KOPT-K1 (cell line): ENCODE results near the gene RNH1.
A peak's percentile ranks its signal among the peaks of the same experiment; 100 is the strongest.

Experiments
- H3K27ac ChIP-seq: fragments of 200-600 bp; sonication (generic); 2 replicates; pipeline ENCODE4 v1.5.1; 2016; ENCODE audit warnings: antibody characterized with exemption, mild to moderate bottlenecking, low read depth, low read length; ENCODE audit not compliant: poor library complexity, severe bottlenecking
- H3K36me3 ChIP-seq: fragments of 200-600 bp; sonication (generic); 2 replicates; pipeline ENCODE4 v1.5.1; 2017; ENCODE audit warnings: antibody characterized with exemption, mild to moderate bottlenecking, low read length, moderate library complexity; ENCODE audit not compliant: insufficient read depth
- H3K9me3 ChIP-seq: fragments of 200-600 bp; sonication (generic); 2 replicates; pipeline ENCODE4 v1.5.1; 2017; ENCODE audit warnings: antibody characterized with exemption, low read length, mild to moderate bottlenecking; ENCODE audit not compliant: insufficient read depth, poor library complexity, severe bottlenecking

RNH1 gene

GRCh38 chr11:514606-515005, 7.6 kb upstream of the RNH1 start:
- Histone ChIP-seq H3K36me3 (peaks cover 11% of the 10 kb centered on the region), H3K9me3 (peaks cover 12% of the 10 kb centered on the region), H3K27ac (no peak overlapping the region)

- peaks cover 12% of the 10 kb centered on the region for H3K9me3 ChIP-seq
- peaks cover 26% of the 10 kb centered on the region for H3K36me3 ChIP-seq
- no peak overlapping the region for H3K27ac ChIP-seq
Observed at GRCh38 chr11:512761-513595, 5.9 kb upstream of the RNH1 start.

- Histone ChIP-seq H3K9me3 (no peaks in the 10 kb centered on the region), H3K27ac (no peak overlapping the region), H3K36me3 (peaks cover 27% of the 10 kb centered on the region)
Observed at GRCh38 chr11:508956-509355, 1.9 kb upstream of the RNH1 start.

GRCh38 chr11:507727-508515, 879 bp upstream of the RNH1 start:
- H3K36me3 ChIP-seq = peaks cover 27% of the 10 kb centered on the region
- H3K27ac ChIP-seq = no peak overlapping the region
- H3K9me3 ChIP-seq = no peaks in the 10 kb centered on the region

GRCh38 chr11:506238-506994, 626 bp downstream of the RNH1 start:
- H3K27ac ChIP-seq = peak overlapping the region; percentile 98
- peaks cover 36% of the 10 kb centered on the region for H3K36me3 ChIP-seq
- H3K9me3 ChIP-seq = no peaks in the 10 kb centered on the region

- H3K9me3 ChIP-seq = no peaks in the 10 kb centered on the region
- no peak overlapping the region for H3K27ac ChIP-seq
- peaks cover 43% of the 10 kb centered on the region for H3K36me3 ChIP-seq
Observed at GRCh38 chr11:504994-505344, 2.1 kb downstream of the RNH1 start.

GRCh38 chr11:504053-504993, 2.7 kb downstream of the RNH1 start:
- no peaks in the 10 kb centered on the region for H3K9me3 ChIP-seq
- H3K36me3 ChIP-seq = peaks cover 44% of the 10 kb centered on the region
- no peak overlapping the region for H3K27ac ChIP-seq

- Histone ChIP-seq H3K27ac (no peak overlapping the region), H3K36me3 (peaks cover 45% of the 10 kb centered on the region), H3K9me3 (no peaks in the 10 kb centered on the region)
Observed at GRCh38 chr11:503179-503981, 3.7 kb downstream of the RNH1 start.

GRCh38 chr11:502288-503178, 4.5 kb downstream of the RNH1 start:
- no peak overlapping the region for H3K27ac ChIP-seq
- peaks cover 48% of the 10 kb centered on the region for H3K36me3 ChIP-seq
- H3K9me3 ChIP-seq = no peaks in the 10 kb centered on the region

GRCh38 chr11:501683-502287, 5.3 kb downstream of the RNH1 start:
- no peaks in the 10 kb centered on the region for H3K9me3 ChIP-seq

GRCh38 chr11:501001-501682, 5.9 kb downstream of the RNH1 start:
- Histone ChIP-seq H3K9me3 (no peaks in the 10 kb centered on the region), H3K27ac (no peak overlapping the region), H3K36me3 (peaks cover 62% of the 10 kb centered on the region)

More at GRCh38 chr11:501683-502287, 5.3 kb downstream of the RNH1 start:
- Histone ChIP-seq H3K27ac (no peak overlapping the region), H3K36me3 (peaks cover 56% of the 10 kb centered on the region)
